Spleen (tissue), 11 donors: ENCODE results near the gene P2RX7. TPM values are rescaled to one million over a fixed set of nuclear protein-coding genes. Genes with fewer than 3 reads are reported as not detected.

Experiments used
- DNase-seq: peaks from one replicate; pipeline ENCODE4 v3.0.0-alpha.2; 2020
- H3K27ac ChIP-seq, 8 donors: fragments of 200-600 bp; sonication (generic) in 7 of 8; 1 replicate in 4 of 8; 2 replicates in 4 of 8; pipeline versions ENCODE4 v1.5.0 to v1.8.0; 2016 to 2021; ENCODE audit warnings: inconsistent platforms in 4 of 8, mild to moderate bottlenecking in 4 of 8, moderate library complexity in 1 of 8
- H3K27me3 ChIP-seq, 7 donors: fragments of 200-600 bp; sonication (generic) in 6 of 7; replicated peaks in 1 of 7; 1 replicate in 4 of 7; 2 replicates in 3 of 7; pipeline versions ENCODE4 v1.5.0 to v1.8.0; 2016 to 2021; ENCODE audit warnings: inconsistent platforms in 3 of 7, mild to moderate bottlenecking in 1 of 7
- H3K36me3 ChIP-seq, 6 donors: fragments of 200-600 bp; sonication (generic) in 5 of 6; 1 replicate in 4 of 6; 2 replicates in 2 of 6; pipeline versions ENCODE4 v1.5.0 to v1.8.0; 2016 to 2021; ENCODE audit warnings: inconsistent platforms in 2 of 6
- H3K4me1 ChIP-seq, 6 donors: fragments of 200-600 bp; sonication (generic) in 5 of 6; 1 replicate in 3 of 6; 2 replicates in 3 of 6; pipeline versions ENCODE4 v1.5.0 to v1.8.0; 2016 to 2021; ENCODE audit warnings: inconsistent platforms in 3 of 6
- H3K4me3 ChIP-seq, 8 donors: fragments of 200-600 bp; sonication (generic) in 7 of 8; 1 replicate in 4 of 8; 2 replicates in 4 of 8; pipeline versions ENCODE4 v1.5.0 to v1.8.0; 2016 to 2021; ENCODE audit warnings: inconsistent platforms in 4 of 8, mild to moderate bottlenecking in 4 of 8, moderate library complexity in 2 of 8
- H3K9me3 ChIP-seq, 8 donors: fragments of 200-600 bp; sonication (generic) in 7 of 8; 1 replicate in 4 of 8; 2 replicates in 4 of 8; pipeline versions ENCODE4 v1.5.0 to v1.8.0; 2016 to 2021; ENCODE audit warnings: inconsistent platforms in 4 of 8
- CTCF ChIP-seq, 11 experiments: fragments of 200-600 bp in 7 of 11; fragments of 450-650 bp in 4 of 11; sonication (generic) in 4 of 11; IDR thresholded peaks in 8 of 11; conservative IDR thresholded peaks in 3 of 11; 1 replicate in 7 of 11; 2 replicates in 4 of 11; pipeline versions ENCODE4 v1.4.0 to v1.8.0; 2016 to 2021; ENCODE audit warnings: antibody characterized with exemption in 11 of 11, inconsistent platforms in 4 of 11, mild to moderate bottlenecking in 1 of 11
- POLR2A ChIP-seq, 3 donors: fragments of 450-650 bp; IDR thresholded peaks; one replicate each; pipeline ENCODE4 v1.5.1; 2017; ENCODE audit warnings: antibody characterized with exemption in 3 of 3, mild to moderate bottlenecking in 1 of 3
- POLR2AphosphoS5 ChIP-seq, 3 donors: sonication (generic); formaldehyde crosslinking; IDR thresholded peaks; one replicate each; pipeline ENCODE4 v1.5.1; 2017; ENCODE audit warnings: antibody characterized with exemption in 3 of 3
- WGBS, 5 donors: extraction: QIAGEN DNeasy Blood & Tissue Kit in 3 of 5; methylation state at CpG; one replicate each; pipeline versions ENCODE4 v1.1.5 to v1.1.7; 2013 to 2018; 5-methylcytosine and 5-hydroxymethylcytosine counted together
- intact Hi-C: fragments of 100-400 bp; cut with DNase I; formaldehyde crosslinking; loops from one replicate; pipeline ENCODE4 v1.15.0; 2023; ENCODE audit warnings: low total_unique reads
- polyA plus RNA-seq, 3 donors: library from polyadenylated mRNA; stranded (reverse); fragments of 200-250 nt; gene quantifications; one replicate each; pipeline ENCODE4 v1.2.1, GENCODE V29; 2013
- total RNA-seq, 7 donors: library from RNA; depleted of rRNA in 3 of 7; stranded (reverse); fragments of >200 nt in 3 of 7; fragmentation: NEBNext Ultra II Directional in 4 of 7; extraction: Animal tissue kit (Norgen Biotek cat#: 25700) in 4 of 7; gene quantifications; one replicate each; pipeline versions ENCODE4 v1.1.0 to v1.2.1, GENCODE V29; 2016 to 2021
- donor health status: healthy with polysubstance abuse.
- donor health status: DM: no; HTN: no; CAD: no; lungs with moderate emphysema.
- donor health status: DM: no; HTN: no; CAD: no.
- donor health status: Bipolar disorder and iron deficiency.
- donor health status: healthy.
- donor health status: DM: no; HTN: no; CAD: no.
- donor health status: DM: yes; HTN: yes; CAD: no.

The P2RX7 gene
- total and polyA plus RNA-seq, 10 donors, result 1.8 to 12.3 (median 9.0) TPM

DNA sequence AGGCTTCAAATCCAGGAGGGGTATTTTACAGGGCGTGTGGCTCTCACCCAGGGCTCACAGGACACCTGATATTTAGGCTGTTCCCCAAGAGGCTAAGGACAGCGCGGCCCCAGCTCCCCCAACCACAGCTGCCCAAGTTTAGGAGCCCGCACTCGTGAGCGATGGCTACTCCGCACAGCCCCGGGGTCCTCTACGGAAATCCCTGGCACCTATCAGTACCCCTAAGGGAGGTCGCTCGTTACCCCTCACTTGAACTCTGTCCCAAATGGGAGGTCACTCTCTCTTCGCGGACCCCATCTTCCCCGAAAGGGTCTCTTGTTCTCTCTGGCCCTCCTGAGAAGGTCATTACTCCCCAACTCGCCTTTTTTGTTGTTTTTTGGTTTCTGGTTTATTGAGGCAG, 76.5 kb downstream of the P2RX7 start:
- DNase-seq, result peak; percentile 79
- intact Hi-C loops, result no loop called here
- Histone ChIP-seq H3K27me3 (no peaks in the 10 kb centered on the region), H3K4me3 (peak overlapping the region in 5 of 8 donors; percentile 58 to 85 (median 64)), H3K36me3 (peaks cover 0 to 11% (median 0%) of the 10 kb centered on the region in 6 donors), H3K27ac (peak overlapping the region; percentile 73 to 97 (median 92)), H3K4me1 (peaks cover 4 to 53% (median 40%) of the 10 kb centered on the region in 6 donors), H3K9me3 (no peaks in the 10 kb centered on the region)
- 91 to 96% (median 95%) methylated on average over 15 of the region's 15 CpGs for WGBS, 5 donors
- TF ChIP-seq POLR2AphosphoS5 (IDR thresholded peaks at IDR 0.05) (no peak), POLR2A (IDR thresholded peaks at IDR 0.05) (no peak), CTCF (IDR thresholded peaks at IDR 0.05 in 8 of 11, conservative IDR thresholded peaks at IDR 0.05 in 3 of 11) (no peak)

GRCh38 chr12:121209624-121210572, 77.2 kb downstream of the P2RX7 start, which contains the start of gene P2RX4:
TSS of gene P2RX4 (plus strand) at chr12:121210129. CDS start at chr12:121210165, 36 bp downstream.
- Histone ChIP-seq H3K27me3 (no peaks in the 10 kb centered on the region), H3K4me1 (peaks cover 4 to 55% (median 45%) of the 10 kb centered on the region in 6 donors), H3K27ac (peak within 1 kb of the TSS; percentile 73 to 97 (median 92)), H3K4me3 (peak within 1 kb of the TSS; percentile 51 to 85 (median 64)), H3K9me3 (no peaks in the 10 kb centered on the region), H3K36me3 (peaks cover 0 to 11% (median 0%) of the 10 kb centered on the region in 6 donors)
- DNase-seq, result peak; percentile 98
- intact Hi-C loops, result no loop called here
- WGBS, 5 donors, result 8 to 36% (median 10%) methylated on average over 22 to 97 of the region's 97 CpGs
- peak in 8 of 11 experiments; percentile 4 to 62 (median 44) for TF ChIP-seq CTCF (IDR thresholded peaks at IDR 0.05 in 8 of 11, conservative IDR thresholded peaks at IDR 0.05 in 3 of 11)
- peak; percentile 95 to 96 (median 95) for TF ChIP-seq POLR2AphosphoS5 (IDR thresholded peaks at IDR 0.05)
- peak; percentile 16 to 86 (median 84) for TF ChIP-seq POLR2A (IDR thresholded peaks at IDR 0.05)

- TF ChIP-seq POLR2AphosphoS5 (IDR thresholded peaks at IDR 0.05), result no peak
- TF ChIP-seq CTCF (IDR thresholded peaks at IDR 0.05 in 8 of 11, conservative IDR thresholded peaks at IDR 0.05 in 3 of 11), result no peak
- no peak for TF ChIP-seq POLR2A (IDR thresholded peaks at IDR 0.05)
- no peak for DNase-seq
- intact Hi-C loops, result no loop called here
- Histone ChIP-seq H3K4me3 (no peak overlapping the region), H3K27ac (no peak overlapping the region), H3K36me3 (peaks cover 0 to 28% (median 6%) of the 10 kb centered on the region in 6 donors), H3K9me3 (no peaks in the 10 kb centered on the region), H3K4me1 (peaks cover 6 to 78% (median 58%) of the 10 kb centered on the region in 6 donors), H3K27me3 (no peaks in the 10 kb centered on the region)
- WGBS, 5 donors, result 93 to 96% (median 95%) methylated on average over 5 of the region's 5 CpGs
Observed at GRCh38 chr12:121212875-121213274, 80.2 kb downstream of the P2RX7 start.
